HCT116 (cell line): ENCODE results near the gene SPIC. TPM values are rescaled to one million over a fixed set of nuclear protein-coding genes. Genes with fewer than 3 reads are reported as not detected.

ENCODE experiments used
- ATAC-seq: fragments of 200-7000 bp; cut with Tn5 transposase; 2 replicates; pipeline ENCODE4 v1.9.1; 2020; ENCODE audit warnings: mild to moderate bottlenecking, moderate library complexity
- BruUV-seq: library from RNA; stranded (reverse); fragments of 400-500 nt; replicated peaks from 2 replicates; lab custom pipeline; 2021; lab: Mats Ljungman, UMichigan
- CTCF ChIA-PET: fragments of 300-600 bp; sonication (Branson Sonifier 250); formaldehyde crosslinking; loops from one replicate; lab custom pipeline; 2021; ENCODE audit warnings: antibody characterized with exemption; lab: Charles Lee
- POLR2A ChIA-PET: fragments of 300-600, 350-600 bp; sonication (Branson Sonifier 250); formaldehyde crosslinking; loops from one replicate; lab custom pipeline; 2021; ENCODE audit warnings: antibody characterized with exemption; lab: Charles Lee
- RAD21 ChIA-PET, 2 experiments: fragments of 300-600 bp; sonication (Branson Sonifier 250); formaldehyde crosslinking; loops; one replicate each; lab custom pipeline; 2023; ENCODE audit warnings: low total read pairs in 2 of 2; ENCODE audit not compliant: uncharacterized antibody in 2 of 2, unreplicated experiment in 2 of 2, low non-redundant PET in 1 of 2; lab: Charles Lee
- DNase-seq: peaks from one replicate; pipeline ENCODE4 v3.0.0-alpha.2; 2010; ENCODE audit warnings: low read depth, low spot score
- H2AFZ ChIP-seq: fragments of 200-600 bp; shearing (Covaris generic), sonication (generic); 2 replicates; pipeline ENCODE4 v1.6.1; 2017; ENCODE audit warnings: low read depth, mixed run types, mixed read lengths, antibody characterized with exemption, low read length; ENCODE audit not compliant: poor library complexity, severe bottlenecking
- H3K27ac ChIP-seq: 2 replicates; pipeline ENCODE4 v1.5.1; 2012; ENCODE audit warnings: low read depth, low read length
- H3K27me3 ChIP-seq: fragments of 200-600 bp; sonication (generic); 2 replicates; pipeline ENCODE4 v1.6.1; 2016; ENCODE audit warnings: mixed run types, low read length, mixed read lengths; ENCODE audit not compliant: insufficient read depth
- H3K36me3 ChIP-seq, 2 experiments: fragments of 200-500 bp in 1 of 2; fragments of 200-600 bp in 1 of 2; sonication (Bioruptor generic) in 1 of 2; sonication (generic) in 1 of 2; 2 replicates each; pipeline versions ENCODE4 v1.5.1 to v1.6.1; 2014 to 2016; ENCODE audit warnings: low read length in 2 of 2, inconsistent platforms in 1 of 2, mixed read lengths in 1 of 2, mixed run types in 1 of 2; ENCODE audit not compliant: insufficient read depth in 2 of 2, control insufficient read depth in 1 of 2
- H3K4me1 ChIP-seq, 2 experiments: fragments of 200-600 bp in 1 of 2; sonication (generic) in 1 of 2; 2 replicates each; pipeline versions ENCODE4 v1.5.1 to v1.6.1; 2012 to 2017; ENCODE audit warnings: low read length in 2 of 2, inconsistent platforms in 1 of 2, mild to moderate bottlenecking in 1 of 2, mixed read lengths in 1 of 2, mixed run types in 1 of 2, moderate library complexity in 1 of 2; ENCODE audit not compliant: insufficient read depth in 2 of 2, control insufficient read depth in 1 of 2
- H3K4me2 ChIP-seq: fragments of 200-600 bp; sonication (generic); 2 replicates; pipeline ENCODE4 v1.6.1; 2017; ENCODE audit warnings: mixed run types, low read length, mixed read lengths
- H3K4me3 ChIP-seq, 2 experiments: fragments of 200-600 bp in 1 of 2; sonication (generic) in 1 of 2; replicated peaks in 1 of 2; 2 replicates each; pipeline ENCODE4 v1.5.1; 2011 to 2016; ENCODE audit warnings: low read length in 2 of 2, control low read depth in 1 of 2, low read depth in 1 of 2, mild to moderate bottlenecking in 1 of 2, mixed read lengths in 1 of 2, mixed run types in 1 of 2
- H3K79me2 ChIP-seq: fragments of 200-600 bp; sonication (generic); 2 replicates; pipeline ENCODE4 v1.6.1; 2017; ENCODE audit warnings: mild to moderate bottlenecking, mixed run types, low read length, moderate library complexity, mixed read lengths; ENCODE audit not compliant: insufficient read depth
- H3K9ac ChIP-seq: fragments of 200-600 bp; sonication (generic); 2 replicates; pipeline ENCODE4 v1.6.1; 2016; ENCODE audit warnings: low read length, mixed read lengths
- H3K9me2 ChIP-seq: fragments of 200-600 bp; sonication (generic), shearing (Covaris generic); 2 replicates; pipeline ENCODE4 v1.6.1; 2017; ENCODE audit warnings: mixed run types, mild to moderate bottlenecking, moderate library complexity; ENCODE audit not compliant: insufficient read depth
- H3K9me3 ChIP-seq, 2 experiments: fragments of 200-500 bp in 1 of 2; fragments of 200-600 bp in 1 of 2; sonication (Bioruptor generic) in 1 of 2; sonication (generic) in 1 of 2; 2 replicates each; pipeline ENCODE4 v1.6.1; 2014 to 2017; ENCODE audit warnings: low read length in 2 of 2, mixed read lengths in 2 of 2, inconsistent platforms in 1 of 2, low read depth in 1 of 2, mild to moderate bottlenecking in 1 of 2, mixed run types in 1 of 2, moderate library complexity in 1 of 2; ENCODE audit not compliant: control insufficient read depth in 1 of 2, insufficient read depth in 1 of 2
- H4K20me1 ChIP-seq: fragments of 200-600 bp; sonication (generic), shearing (Covaris generic); 2 replicates; pipeline ENCODE4 v1.6.1; 2017; ENCODE audit warnings: mixed run types, mild to moderate bottlenecking, moderate library complexity; ENCODE audit not compliant: insufficient read depth
- CBX3 ChIP-seq: IDR thresholded peaks from 2 replicates; pipeline ENCODE4 v1.6.1; 2012; ENCODE audit warnings: low read depth
- CEBPB ChIP-seq: IDR thresholded peaks from 2 replicates; pipeline ENCODE4 v1.6.1; 2012; ENCODE audit warnings: low read depth
- CTCF ChIP-seq, 3 experiments: fragments of 200-600 bp in 1 of 3; sonication (generic) in 1 of 3; IDR thresholded peaks in 2 of 3; conservative IDR thresholded peaks in 1 of 3; 2 replicates each; pipeline ENCODE4 v1.5.1; 2012 to 2017; ENCODE audit warnings: low read depth in 2 of 3, low read length in 2 of 3, antibody characterized with exemption in 1 of 3, borderline replicate concordance in 1 of 3, control low read depth in 1 of 3, mild to moderate bottlenecking in 1 of 3, mixed read lengths in 1 of 3, mixed run types in 1 of 3, moderate library complexity in 1 of 3; ENCODE audit not compliant: insufficient read depth in 1 of 3
- EGR1 ChIP-seq: IDR thresholded peaks from 2 replicates; pipeline ENCODE4 v1.6.1; 2012; ENCODE audit warnings: low read depth
- ELF1 ChIP-seq: IDR thresholded peaks from 2 replicates; pipeline ENCODE4 v1.6.1; 2012; ENCODE audit warnings: low read depth, borderline replicate concordance
- EZH2 ChIP-seq: fragments of 200-600 bp; sonication (generic); IDR thresholded peaks from 2 replicates; pipeline ENCODE4 v1.6.1; 2017; ENCODE audit warnings: antibody characterized with exemption, mixed run types
- EZH2phosphoT487 ChIP-seq: fragments of 200-600 bp; IDR thresholded peaks from 2 replicates; pipeline ENCODE4 v1.6.1; 2018; ENCODE audit warnings: antibody characterized with exemption, borderline replicate concordance
- FOSL1 ChIP-seq: IDR thresholded peaks from 2 replicates; pipeline ENCODE4 v1.6.1; 2012; ENCODE audit warnings: low read depth
- POLR2A ChIP-seq: IDR thresholded peaks from 2 replicates; pipeline ENCODE4 v1.7.0; 2011; ENCODE audit warnings: borderline replicate concordance; ENCODE audit not compliant: insufficient read depth, insufficient read length; ENCODE audit errors: extremely low read depth
- POLR2AphosphoS5 ChIP-seq: IDR thresholded peaks from 2 replicates; pipeline ENCODE4 v1.6.1; 2011; ENCODE audit warnings: mild to moderate bottlenecking, low read depth, low read length, moderate library complexity
- RAD21 ChIP-seq: IDR thresholded peaks from 2 replicates; pipeline ENCODE4 v1.6.1; 2012; ENCODE audit warnings: low read depth, mild to moderate bottlenecking
- SIN3A ChIP-seq: IDR thresholded peaks from 2 replicates; pipeline ENCODE4 v1.6.1; 2012; ENCODE audit warnings: low read depth
- SP1 ChIP-seq: IDR thresholded peaks from 2 replicates; pipeline ENCODE4 v1.6.1; 2012; ENCODE audit warnings: low read depth
- TCF7L2 ChIP-seq: IDR thresholded peaks from 2 replicates; pipeline ENCODE4 v1.7.0; 2011; ENCODE audit warnings: borderline replicate concordance, inconsistent platforms; ENCODE audit not compliant: insufficient read depth, insufficient read length; ENCODE audit errors: extremely low read depth
- YY1 ChIP-seq: IDR thresholded peaks from 2 replicates; pipeline ENCODE4 v1.6.1; 2011; ENCODE audit warnings: low read length, low read depth, moderate library complexity, mild to moderate bottlenecking; ENCODE audit not compliant: insufficient replicate concordance; ENCODE audit errors: extremely low read depth
- ZFX ChIP-seq: fragments of 450-650 bp; IDR thresholded peaks from 2 replicates; pipeline ENCODE4 v1.6.1; 2017
- ZNF274 ChIP-seq: fragments of 200-500 bp; sonication (Bioruptor generic); IDR thresholded peaks from 2 replicates; pipeline ENCODE4 v1.6.1; 2014; ENCODE audit warnings: mild to moderate bottlenecking, low read depth, low read length, inconsistent platforms
- intact Hi-C: fragments of 100-400 bp; cut with micrococcal nuclease; formaldehyde crosslinking; loops from 2 replicates; pipeline ENCODE4 v1.10.0; 2022
- total RNA-seq: library from RNA; stranded (reverse); gene quantifications from one replicate; pipeline ENCODE4 v1.2.1, GENCODE V29; 2021; ENCODE audit not compliant: unreplicated experiment
- TF ChIP-seq, protein P1 (sequence below): IDR thresholded peaks from 2 replicates; pipeline ENCODE4 v1.6.1; 2011; ENCODE audit warnings: mild to moderate bottlenecking, low read length, moderate library complexity; ENCODE audit not compliant: insufficient replicate concordance; ENCODE audit errors: extremely low read depth
- TF ChIP-seq, protein P2 (sequence below): IDR thresholded peaks from 2 replicates; pipeline ENCODE4 v1.6.1; 2012

Gene SPIC
- total RNA-seq, 1 experiment from 2014 or later: not detected

DNA sequence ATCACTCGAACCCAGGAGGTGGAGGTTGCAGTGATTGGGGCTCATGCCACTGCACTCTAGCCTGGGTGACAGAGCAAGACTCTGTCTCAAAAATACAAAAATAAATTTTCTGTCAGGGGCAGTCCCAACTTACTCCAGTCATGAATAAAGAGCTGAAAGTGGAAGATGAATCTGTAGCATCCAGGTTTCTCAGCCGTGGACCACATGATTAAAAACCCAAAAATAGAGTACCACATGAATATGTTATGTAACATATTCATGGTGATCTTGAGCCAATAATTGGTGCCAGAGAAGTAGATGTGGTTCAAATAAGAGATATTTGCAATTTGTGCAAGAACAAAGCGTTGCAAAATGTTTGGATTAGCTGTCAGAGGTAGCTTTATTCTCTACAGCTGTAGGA, 23.1 kb downstream of the SPIC start:
- TF ChIP-seq CBX3: no peak
- TF ChIP-seq, protein P1, sequence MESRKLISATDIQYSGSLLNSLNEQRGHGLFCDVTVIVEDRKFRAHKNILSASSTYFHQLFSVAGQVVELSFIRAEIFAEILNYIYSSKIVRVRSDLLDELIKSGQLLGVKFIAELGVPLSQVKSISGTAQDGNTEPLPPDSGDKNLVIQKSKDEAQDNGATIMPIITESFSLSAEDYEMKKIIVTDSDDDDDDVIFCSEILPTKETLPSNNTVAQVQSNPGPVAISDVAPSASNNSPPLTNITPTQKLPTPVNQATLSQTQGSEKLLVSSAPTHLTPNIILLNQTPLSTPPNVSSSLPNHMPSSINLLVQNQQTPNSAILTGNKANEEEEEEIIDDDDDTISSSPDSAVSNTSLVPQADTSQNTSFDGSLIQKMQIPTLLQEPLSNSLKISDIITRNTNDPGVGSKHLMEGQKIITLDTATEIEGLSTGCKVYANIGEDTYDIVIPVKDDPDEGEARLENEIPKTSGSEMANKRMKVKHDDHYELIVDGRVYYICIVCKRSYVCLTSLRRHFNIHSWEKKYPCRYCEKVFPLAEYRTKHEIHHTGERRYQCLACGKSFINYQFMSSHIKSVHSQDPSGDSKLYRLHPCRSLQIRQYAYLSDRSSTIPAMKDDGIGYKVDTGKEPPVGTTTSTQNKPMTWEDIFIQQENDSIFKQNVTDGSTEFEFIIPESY: no peak
- no peak for TF ChIP-seq ELF1
- TF ChIP-seq SIN3A: no peak
- TF ChIP-seq EGR1: no peak
- TF ChIP-seq POLR2A: no peak
- no peak for TF ChIP-seq POLR2AphosphoS5
- no peak for TF ChIP-seq ZNF274
- no peak for TF ChIP-seq SP1
- no peak for TF ChIP-seq ZFX
- TF ChIP-seq CTCF (IDR thresholded peaks at IDR 0.05 in 2 of 3, conservative IDR thresholded peaks at IDR 0.05 in 1 of 3; ENCODE audit: borderline replicate concordance in 1 of 3, insufficient read depth in 1 of 3, low read depth in 2 of 3, low read length in 2 of 3): no peak
- TF ChIP-seq CEBPB: no peak
- TF ChIP-seq, protein P2, sequence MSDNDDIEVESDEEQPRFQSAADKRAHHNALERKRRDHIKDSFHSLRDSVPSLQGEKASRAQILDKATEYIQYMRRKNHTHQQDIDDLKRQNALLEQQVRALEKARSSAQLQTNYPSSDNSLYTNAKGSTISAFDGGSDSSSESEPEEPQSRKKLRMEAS: no peak
- no peak for TF ChIP-seq RAD21
- TF ChIP-seq FOSL1: no peak
- TF ChIP-seq EZH2: no peak
- TF ChIP-seq TCF7L2: no peak
- TF ChIP-seq EZH2phosphoT487: no peak
- TF ChIP-seq YY1: no peak
- POLR2A ChIA-PET: interaction anchor here (0.6 kb wide), 1 partner anchor 47 kb away, joined by 3 read pairs; no protein-coding TSS in a partner anchor
- H2AFZ ChIP-seq: no peak overlapping the region
- no peak overlapping the region for H3K4me2 ChIP-seq
- H3K4me3 ChIP-seq: no peak overlapping the region
- H3K4me1 ChIP-seq: no peaks in the 10 kb centered on the region
- no peaks in the 10 kb centered on the region for H3K79me2 ChIP-seq
- no TSS peak for BruUV-seq
- RAD21 ChIA-PET: no interaction called here
- H3K27ac ChIP-seq: no peak overlapping the region
- no peak overlapping the region for H3K9ac ChIP-seq
- H3K9me2 ChIP-seq: no peaks in the 10 kb centered on the region
- H4K20me1 ChIP-seq: no peaks in the 10 kb centered on the region
- no peaks in the 10 kb centered on the region for H3K36me3 ChIP-seq
- ATAC-seq (no peak), DNase-seq (no peak)
- CTCF ChIA-PET: interaction anchor here (1.2 kb wide), 1 partner anchor 8 kb away, joined by 3 read pairs; no protein-coding TSS in a partner anchor
- intact Hi-C loops: no loop called here
- no peaks in the 10 kb centered on the region for H3K9me3 ChIP-seq
- 0 out of 2 replicates have a peak, but pooled peaks cover 4% of the 10 kb centered on the region for H3K27me3 ChIP-seq
